ENCODE measurements around the gene LYPD6B. TPM values are rescaled to one million over a fixed set of nuclear protein-coding genes. Genes with fewer than 3 reads are reported as not detected.

LYPD6B gene
- 0.52 TPM for polyA plus RNA-seq (2013, experiment 1 of 4)
- 0.59 TPM for polyA plus RNA-seq (2013, experiment 2 of 4)
- polyA plus RNA-seq (2013, experiment 3 of 4), result 0.85 TPM
- 1.2 TPM for polyA plus RNA-seq (2013, experiment 4 of 4)

- 1 to 2% methylated on average over 85 of the region's 85 CpGs for WGBS, 2 experiments
- Histone ChIP-seq H3K36me3 (ENCODE audit: control insufficient read depth, insufficient read depth, low read length) (no peaks in the 10 kb centered on the region), H3K9me3 (ENCODE audit: control insufficient read depth, low read length) (no peaks in the 10 kb centered on the region), H3K4me3 (ENCODE audit: insufficient read depth, low read depth, low read length) (peak within 1 kb of the TSS; percentile 44), H3K27ac (ENCODE audit: insufficient read depth, low read depth, low read length, poor library complexity, severe bottlenecking) (no peak within 1 kb of the TSS), H3K27me3 (ENCODE audit: control insufficient read depth, insufficient read depth, low read length, poor library complexity, severe bottlenecking) (peaks cover 30% of the 10 kb centered on the region), H3K4me1 (ENCODE audit: control insufficient read depth, insufficient read depth, low read length) (peaks cover 6% of the 10 kb centered on the region)
Measured at GRCh38 chr2:149038442-149039212, at the start of gene LYPD6B. Gene LYPD6B, plus strand, starts transcription at chr2:149038699. Its CDS starts 92,250 bp downstream, at chr2:149130949.

- H3K27me3 ChIP-seq (ENCODE audit: control insufficient read depth, insufficient read depth, low read length, poor library complexity, severe bottlenecking), result no peaks in the 10 kb centered on the region
- no peak overlapping the region for H3K4me3 ChIP-seq (ENCODE audit: insufficient read depth, low read depth, low read length)
- H3K9me3 ChIP-seq (ENCODE audit: control insufficient read depth, low read length), result no peaks in the 10 kb centered on the region
- peaks cover 24% of the 10 kb centered on the region for H3K36me3 ChIP-seq (ENCODE audit: control insufficient read depth, insufficient read depth, low read length)
- H3K27ac ChIP-seq (ENCODE audit: insufficient read depth, low read depth, low read length, poor library complexity, severe bottlenecking), result no peak overlapping the region
- 83 to 84% methylated on average over 6 of the region's 6 CpGs for WGBS, 2 experiments
- H3K4me1 ChIP-seq (ENCODE audit: control insufficient read depth, insufficient read depth, low read length), result no peaks in the 10 kb centered on the region
Measured at GRCh38 chr2:148989882-148990493, 48.5 kb upstream of the LYPD6B start.

GRCh38 chr2:148990968-148991367, 47.5 kb upstream of the LYPD6B start:
- 91 to 97% methylated on average over 6 of the region's 6 CpGs for whole genome bisulfite sequencing, 2 experiments
- no peak overlapping the region for H3K27ac ChIP-seq (ENCODE audit: insufficient read depth, low read depth, low read length, poor library complexity, severe bottlenecking)
- no peaks in the 10 kb centered on the region for H3K9me3 ChIP-seq (ENCODE audit: control insufficient read depth, low read length)
- H3K4me3 ChIP-seq (ENCODE audit: insufficient read depth, low read depth, low read length), result no peak overlapping the region
- peaks cover 24% of the 10 kb centered on the region for H3K36me3 ChIP-seq (ENCODE audit: control insufficient read depth, insufficient read depth, low read length)
- H3K4me1 ChIP-seq (ENCODE audit: control insufficient read depth, insufficient read depth, low read length), result no peaks in the 10 kb centered on the region
- H3K27me3 ChIP-seq (ENCODE audit: control insufficient read depth, insufficient read depth, low read length, poor library complexity, severe bottlenecking), result no peaks in the 10 kb centered on the region

- H3K36me3 ChIP-seq (ENCODE audit: control insufficient read depth, insufficient read depth, low read length), result peaks cover 19% of the 10 kb centered on the region
- H3K27ac ChIP-seq (ENCODE audit: insufficient read depth, low read depth, low read length, poor library complexity, severe bottlenecking), result no peak overlapping the region
- no peaks in the 10 kb centered on the region for H3K9me3 ChIP-seq (ENCODE audit: control insufficient read depth, low read length)
- no peaks in the 10 kb centered on the region for H3K4me1 ChIP-seq (ENCODE audit: control insufficient read depth, insufficient read depth, low read length)
- no peaks in the 10 kb centered on the region for H3K27me3 ChIP-seq (ENCODE audit: control insufficient read depth, insufficient read depth, low read length, poor library complexity, severe bottlenecking)
- H3K4me3 ChIP-seq (ENCODE audit: insufficient read depth, low read depth, low read length), result no peak overlapping the region
Measured at GRCh38 chr2:148992448-148992847, 46.1 kb upstream of the LYPD6B start.

- WGBS, 2 experiments, result 98 to 100% methylated on average over 2 to 3 of the region's 3 CpGs
- H3K4me1 ChIP-seq (ENCODE audit: control insufficient read depth, insufficient read depth, low read length), result no peaks in the 10 kb centered on the region
- H3K27ac ChIP-seq (ENCODE audit: insufficient read depth, low read depth, low read length, poor library complexity, severe bottlenecking), result no peak overlapping the region
Measured at GRCh38 chr2:148993351-148993750, 45.1 kb upstream of the LYPD6B start.

GRCh38 chr2:148994341-148994740, 44.2 kb upstream of the LYPD6B start:
- Histone ChIP-seq H3K4me3 (ENCODE audit: insufficient read depth, low read depth, low read length) (no peak overlapping the region), H3K4me1 (ENCODE audit: control insufficient read depth, insufficient read depth, low read length) (no peaks in the 10 kb centered on the region), H3K27me3 (ENCODE audit: control insufficient read depth, insufficient read depth, low read length, poor library complexity, severe bottlenecking) (no peaks in the 10 kb centered on the region), H3K36me3 (ENCODE audit: control insufficient read depth, insufficient read depth, low read length) (peaks cover 19% of the 10 kb centered on the region), H3K9me3 (ENCODE audit: control insufficient read depth, low read length) (no peaks in the 10 kb centered on the region), H3K27ac (ENCODE audit: insufficient read depth, low read depth, low read length, poor library complexity, severe bottlenecking) (no peak overlapping the region)
- WGBS, 2 experiments, result 94 to 97% methylated on average over 8 of the region's 8 CpGs

More at GRCh38 chr2:148993351-148993750, 45.1 kb upstream of the LYPD6B start:
- Histone ChIP-seq H3K27me3 (ENCODE audit: control insufficient read depth, insufficient read depth, low read length, poor library complexity, severe bottlenecking) (no peaks in the 10 kb centered on the region), H3K9me3 (ENCODE audit: control insufficient read depth, low read length) (no peaks in the 10 kb centered on the region), H3K36me3 (ENCODE audit: control insufficient read depth, insufficient read depth, low read length) (peaks cover 19% of the 10 kb centered on the region), H3K4me3 (ENCODE audit: insufficient read depth, low read depth, low read length) (no peak overlapping the region)

- Histone ChIP-seq H3K36me3 (ENCODE audit: control insufficient read depth, insufficient read depth, low read length) (peaks cover 19% of the 10 kb centered on the region), H3K4me1 (ENCODE audit: control insufficient read depth, insufficient read depth, low read length) (peaks cover 8% of the 10 kb centered on the region)
- 92 to 94% methylated on average over 6 of the region's 6 CpGs for WGBS, 2 experiments
Measured at GRCh38 chr2:148996805-148997204, 41.7 kb upstream of the LYPD6B start.

GRCh38 chr2:148998165-148998830, 40.2 kb upstream of the LYPD6B start:
- Histone ChIP-seq H3K4me3 (ENCODE audit: insufficient read depth, low read depth, low read length) (no peak overlapping the region), H3K36me3 (ENCODE audit: control insufficient read depth, insufficient read depth, low read length) (peaks cover 30% of the 10 kb centered on the region), H3K4me1 (ENCODE audit: control insufficient read depth, insufficient read depth, low read length) (peaks cover 8% of the 10 kb centered on the region), H3K9me3 (ENCODE audit: control insufficient read depth, low read length) (no peaks in the 10 kb centered on the region), H3K27ac (ENCODE audit: insufficient read depth, low read depth, low read length, poor library complexity, severe bottlenecking) (no peak overlapping the region), H3K27me3 (ENCODE audit: control insufficient read depth, insufficient read depth, low read length, poor library complexity, severe bottlenecking) (no peaks in the 10 kb centered on the region)
- 93 to 94% methylated on average over 15 to 16 of the region's 16 CpGs for WGBS, 2 experiments

More at GRCh38 chr2:148996805-148997204, 41.7 kb upstream of the LYPD6B start:
- no peaks in the 10 kb centered on the region for H3K27me3 ChIP-seq (ENCODE audit: control insufficient read depth, insufficient read depth, low read length, poor library complexity, severe bottlenecking)
- H3K27ac ChIP-seq (ENCODE audit: insufficient read depth, low read depth, low read length, poor library complexity, severe bottlenecking), result no peak overlapping the region
- no peaks in the 10 kb centered on the region for H3K9me3 ChIP-seq (ENCODE audit: control insufficient read depth, low read length)
- no peak overlapping the region for H3K4me3 ChIP-seq (ENCODE audit: insufficient read depth, low read depth, low read length)

- 66 to 68% methylated on average over 4 of the region's 4 CpGs for WGBS, 2 experiments
- Histone ChIP-seq H3K27ac (ENCODE audit: insufficient read depth, low read depth, low read length, poor library complexity, severe bottlenecking) (no peak overlapping the region), H3K27me3 (ENCODE audit: control insufficient read depth, insufficient read depth, low read length, poor library complexity, severe bottlenecking) (no peaks in the 10 kb centered on the region), H3K36me3 (ENCODE audit: control insufficient read depth, insufficient read depth, low read length) (peaks cover 30% of the 10 kb centered on the region), H3K4me1 (ENCODE audit: control insufficient read depth, insufficient read depth, low read length) (peaks cover 8% of the 10 kb centered on the region), H3K4me3 (ENCODE audit: insufficient read depth, low read depth, low read length) (no peak overlapping the region), H3K9me3 (ENCODE audit: control insufficient read depth, low read length) (no peaks in the 10 kb centered on the region)
Measured at GRCh38 chr2:148998831-148999200, 39.7 kb upstream of the LYPD6B start.

GRCh38 chr2:148999451-148999921, 39.0 kb upstream of the LYPD6B start:
- 23 to 27% methylated on average over 6 of the region's 7 CpGs for WGBS, 2 experiments
- H3K9me3 ChIP-seq (ENCODE audit: control insufficient read depth, low read length), result no peaks in the 10 kb centered on the region
- H3K4me1 ChIP-seq (ENCODE audit: control insufficient read depth, insufficient read depth, low read length), result peaks cover 8% of the 10 kb centered on the region
- H3K27ac ChIP-seq (ENCODE audit: insufficient read depth, low read depth, low read length, poor library complexity, severe bottlenecking), result no peak overlapping the region
- H3K4me3 ChIP-seq (ENCODE audit: insufficient read depth, low read depth, low read length), result no peak overlapping the region
- peaks cover 27% of the 10 kb centered on the region for H3K36me3 ChIP-seq (ENCODE audit: control insufficient read depth, insufficient read depth, low read length)
- H3K27me3 ChIP-seq (ENCODE audit: control insufficient read depth, insufficient read depth, low read length, poor library complexity, severe bottlenecking), result no peaks in the 10 kb centered on the region
